Fibroblast of mammary gland (primary cell): ENCODE results near the gene STIMATE.
A peak's percentile ranks its signal among the peaks of the same experiment; 100 is the strongest.

Experiments
- DNase-seq: peaks from one replicate; pipeline ENCODE4 v3.0.0-alpha.2; 2010; ENCODE audit warnings: low read depth
- H3K4me3 ChIP-seq: 2 replicates; pipeline ENCODE4 v1.5.1; 2011; ENCODE audit warnings: low read depth, mild to moderate bottlenecking, low read length, moderate library complexity; ENCODE audit not compliant: control insufficient read depth
- TF ChIP-seq, protein P1 (sequence below): conservative IDR thresholded peaks from 2 replicates; pipeline ENCODE4 v1.5.1; 2011; ENCODE audit warnings: low read depth, low read length, inconsistent platforms; ENCODE audit not compliant: control insufficient read depth, insufficient read depth

Gene STIMATE

DNA sequence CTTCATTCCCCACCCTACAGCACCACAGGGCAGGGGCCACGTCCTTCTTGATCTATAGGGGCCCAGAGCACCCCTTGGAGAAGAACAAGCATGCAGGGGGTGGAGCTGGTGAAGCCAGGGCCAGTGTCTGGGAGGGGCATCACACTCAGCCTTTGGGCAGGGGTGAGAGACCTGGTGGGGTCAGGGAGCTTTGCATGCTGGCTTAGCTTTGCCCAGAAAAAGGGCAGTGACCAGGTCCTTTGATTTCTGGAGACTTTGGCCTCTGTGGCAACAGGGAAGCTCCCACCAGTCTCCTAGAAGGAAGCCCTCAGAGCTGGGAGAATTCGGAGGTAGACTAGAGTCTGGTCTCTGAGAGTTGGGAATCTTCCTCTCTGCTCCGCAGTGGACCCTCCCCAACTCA lies 67.9 kb downstream of the STIMATE start:
- TF ChIP-seq, protein P1, sequence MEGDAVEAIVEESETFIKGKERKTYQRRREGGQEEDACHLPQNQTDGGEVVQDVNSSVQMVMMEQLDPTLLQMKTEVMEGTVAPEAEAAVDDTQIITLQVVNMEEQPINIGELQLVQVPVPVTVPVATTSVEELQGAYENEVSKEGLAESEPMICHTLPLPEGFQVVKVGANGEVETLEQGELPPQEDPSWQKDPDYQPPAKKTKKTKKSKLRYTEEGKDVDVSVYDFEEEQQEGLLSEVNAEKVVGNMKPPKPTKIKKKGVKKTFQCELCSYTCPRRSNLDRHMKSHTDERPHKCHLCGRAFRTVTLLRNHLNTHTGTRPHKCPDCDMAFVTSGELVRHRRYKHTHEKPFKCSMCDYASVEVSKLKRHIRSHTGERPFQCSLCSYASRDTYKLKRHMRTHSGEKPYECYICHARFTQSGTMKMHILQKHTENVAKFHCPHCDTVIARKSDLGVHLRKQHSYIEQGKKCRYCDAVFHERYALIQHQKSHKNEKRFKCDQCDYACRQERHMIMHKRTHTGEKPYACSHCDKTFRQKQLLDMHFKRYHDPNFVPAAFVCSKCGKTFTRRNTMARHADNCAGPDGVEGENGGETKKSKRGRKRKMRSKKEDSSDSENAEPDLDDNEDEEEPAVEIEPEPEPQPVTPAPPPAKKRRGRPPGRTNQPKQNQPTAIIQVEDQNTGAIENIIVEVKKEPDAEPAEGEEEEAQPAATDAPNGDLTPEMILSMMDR = no peak
- no peak overlapping the region for H3K4me3 ChIP-seq
- no peak for DNase-seq

DNA sequence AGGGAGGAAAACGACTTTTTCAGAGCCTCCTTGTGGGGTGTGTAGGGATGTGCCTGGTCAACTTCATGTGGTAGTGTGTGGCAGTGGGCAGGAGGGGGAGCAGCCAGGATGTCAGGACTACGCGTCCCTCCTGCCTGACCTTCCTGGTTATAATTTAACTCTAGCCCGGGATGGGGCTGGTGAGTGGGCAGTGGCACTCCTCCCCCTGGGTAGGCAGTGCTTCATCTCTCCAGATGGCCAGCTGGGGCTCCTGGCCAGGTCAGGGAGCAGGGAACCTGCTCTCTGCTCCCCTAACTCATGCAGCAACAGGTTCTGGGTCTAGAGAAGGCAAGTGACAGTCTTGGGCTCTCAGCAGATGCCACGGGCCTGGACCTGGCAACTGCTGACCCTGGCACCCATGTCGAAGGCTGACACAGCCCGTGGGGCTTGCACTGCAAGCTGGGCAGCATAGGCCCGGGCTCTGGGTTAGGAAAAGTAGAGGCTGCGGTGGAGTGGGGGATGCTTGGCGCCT lies 69.4 kb downstream of the STIMATE start:
- no peak overlapping the region for H3K4me3 ChIP-seq

DNA sequence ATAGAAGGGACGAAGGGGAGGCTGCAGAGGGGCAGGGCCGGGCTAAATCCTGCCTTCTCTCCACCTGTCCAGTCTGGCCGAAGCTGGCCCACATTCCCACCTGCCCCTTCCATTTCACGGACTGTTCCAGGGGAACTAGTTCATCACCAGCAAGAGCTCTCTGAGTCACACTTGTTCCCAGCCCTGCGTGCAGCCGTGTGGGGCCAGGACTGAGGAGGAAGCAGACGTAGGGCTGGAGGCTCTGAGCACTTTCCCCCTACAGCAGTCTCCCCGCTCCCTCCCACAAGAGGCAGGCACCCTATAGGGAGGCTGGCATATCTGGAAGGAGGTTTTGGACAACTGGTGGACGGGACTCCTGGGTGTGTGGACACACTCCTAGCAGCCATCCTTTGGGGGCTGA lies 69.9 kb downstream of the STIMATE start:
- peak; percentile 17 for DNase-seq
- TF ChIP-seq, protein P1 = no peak
- no peak overlapping the region for H3K4me3 ChIP-seq

More for the DNA sequence above, 69.4 kb downstream of the STIMATE start:
- DNase-seq = no peak
- TF ChIP-seq, protein P1 = no peak

DNA sequence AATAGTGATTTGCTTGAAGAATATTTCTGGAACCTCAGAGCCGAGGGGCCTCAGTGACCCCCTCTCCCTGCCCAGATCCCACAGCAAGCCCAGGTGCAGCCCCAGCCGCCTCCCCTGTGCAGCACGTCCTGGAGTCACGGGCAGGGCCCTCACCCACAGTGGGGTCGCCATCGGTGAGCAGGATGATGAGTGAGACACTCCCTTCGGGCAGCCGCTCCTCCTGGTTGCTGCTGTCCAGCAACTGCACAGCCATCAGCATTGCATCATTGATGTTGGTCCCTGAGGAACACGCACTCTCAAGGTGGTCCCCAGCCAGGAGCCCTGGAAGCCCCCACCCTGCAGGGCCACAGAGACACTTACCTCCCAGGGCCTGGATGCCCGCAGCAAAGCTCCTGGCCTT lies 73.3 kb downstream of the STIMATE start:
- DNase-seq = no peak
- H3K4me3 ChIP-seq = no peak overlapping the region
- TF ChIP-seq, protein P1 = no peak

DNA sequence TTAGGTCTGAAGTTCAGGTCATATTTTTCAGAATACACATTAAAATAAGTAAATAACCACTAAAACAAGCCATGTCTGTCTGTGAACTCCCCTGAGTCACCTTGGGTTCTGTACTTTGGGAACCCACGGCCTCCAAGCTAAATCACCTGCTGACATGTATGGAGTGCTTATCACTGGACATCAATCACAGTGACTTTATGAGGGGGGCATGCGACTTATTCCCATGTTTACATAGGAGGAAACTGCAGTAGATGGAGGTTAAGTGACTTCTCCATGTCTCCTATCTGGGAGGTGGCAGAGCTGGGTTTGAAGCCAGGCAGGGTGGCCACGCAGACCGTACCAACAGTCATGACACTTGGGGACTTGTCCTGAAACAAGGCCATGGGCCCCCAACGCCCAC lies 75.0 kb downstream of the STIMATE start:
- TF ChIP-seq, protein P1 = no peak
- H3K4me3 ChIP-seq = no peak overlapping the region
- DNase-seq = no peak

DNA sequence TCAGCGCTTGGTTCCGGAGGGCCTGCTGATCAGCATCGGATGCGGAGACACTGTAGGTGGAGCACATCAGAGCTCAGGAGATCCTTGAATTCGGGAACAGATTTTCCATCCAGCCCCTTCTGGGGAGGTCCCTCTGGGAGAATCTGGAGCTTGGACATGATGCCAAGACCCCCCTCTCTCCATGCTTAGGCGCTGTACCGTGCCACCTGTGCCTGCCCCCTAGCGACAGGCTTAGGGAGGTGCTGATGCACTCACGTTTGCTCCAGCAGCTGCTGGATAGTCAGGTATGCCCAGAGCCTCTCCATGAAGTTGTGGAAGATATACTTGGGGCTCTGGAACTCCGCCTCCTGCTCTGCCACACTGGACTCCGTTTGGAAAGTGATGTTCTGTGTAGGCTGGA lies 76.6 kb downstream of the STIMATE start:
- H3K4me3 ChIP-seq = no peak overlapping the region
- TF ChIP-seq, protein P1 = peak; percentile 63
- peak; percentile 12 for DNase-seq

DNA sequence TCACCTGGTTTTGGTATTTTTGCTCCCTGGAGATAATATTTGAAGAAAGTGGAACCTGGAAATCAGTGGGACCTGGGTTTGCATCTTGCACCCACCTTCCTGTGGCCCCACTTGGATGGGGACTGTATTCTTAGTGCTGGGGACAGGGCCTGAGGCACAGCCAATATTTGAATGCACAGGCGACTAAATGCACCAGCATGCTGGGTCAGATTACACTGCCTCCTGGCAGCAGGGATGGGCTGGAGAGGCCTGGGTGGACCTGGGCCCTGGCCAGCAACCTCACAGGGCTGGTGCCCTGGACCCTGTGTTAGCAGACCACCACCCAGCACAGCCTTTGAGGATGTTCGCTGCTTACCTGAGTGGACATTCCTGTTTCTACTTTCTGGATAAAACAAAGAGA lies 77.4 kb downstream of the STIMATE start:
- H3K4me3 ChIP-seq = no peak overlapping the region
- TF ChIP-seq, protein P1 = no peak
- DNase-seq = no peak
